ENCODE results near the gene GGNBP2. TPM values are rescaled to one million over a fixed set of nuclear protein-coding genes. Genes with fewer than 3 reads are reported as not detected.

The GGNBP2 gene, protein sequence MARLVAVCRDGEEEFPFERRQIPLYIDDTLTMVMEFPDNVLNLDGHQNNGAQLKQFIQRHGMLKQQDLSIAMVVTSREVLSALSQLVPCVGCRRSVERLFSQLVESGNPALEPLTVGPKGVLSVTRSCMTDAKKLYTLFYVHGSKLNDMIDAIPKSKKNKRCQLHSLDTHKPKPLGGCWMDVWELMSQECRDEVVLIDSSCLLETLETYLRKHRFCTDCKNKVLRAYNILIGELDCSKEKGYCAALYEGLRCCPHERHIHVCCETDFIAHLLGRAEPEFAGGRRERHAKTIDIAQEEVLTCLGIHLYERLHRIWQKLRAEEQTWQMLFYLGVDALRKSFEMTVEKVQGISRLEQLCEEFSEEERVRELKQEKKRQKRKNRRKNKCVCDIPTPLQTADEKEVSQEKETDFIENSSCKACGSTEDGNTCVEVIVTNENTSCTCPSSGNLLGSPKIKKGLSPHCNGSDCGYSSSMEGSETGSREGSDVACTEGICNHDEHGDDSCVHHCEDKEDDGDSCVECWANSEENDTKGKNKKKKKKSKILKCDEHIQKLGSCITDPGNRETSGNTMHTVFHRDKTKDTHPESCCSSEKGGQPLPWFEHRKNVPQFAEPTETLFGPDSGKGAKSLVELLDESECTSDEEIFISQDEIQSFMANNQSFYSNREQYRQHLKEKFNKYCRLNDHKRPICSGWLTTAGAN
- total RNA-seq: 36.2 and 40.9 TPM in 2 replicates

DNA sequence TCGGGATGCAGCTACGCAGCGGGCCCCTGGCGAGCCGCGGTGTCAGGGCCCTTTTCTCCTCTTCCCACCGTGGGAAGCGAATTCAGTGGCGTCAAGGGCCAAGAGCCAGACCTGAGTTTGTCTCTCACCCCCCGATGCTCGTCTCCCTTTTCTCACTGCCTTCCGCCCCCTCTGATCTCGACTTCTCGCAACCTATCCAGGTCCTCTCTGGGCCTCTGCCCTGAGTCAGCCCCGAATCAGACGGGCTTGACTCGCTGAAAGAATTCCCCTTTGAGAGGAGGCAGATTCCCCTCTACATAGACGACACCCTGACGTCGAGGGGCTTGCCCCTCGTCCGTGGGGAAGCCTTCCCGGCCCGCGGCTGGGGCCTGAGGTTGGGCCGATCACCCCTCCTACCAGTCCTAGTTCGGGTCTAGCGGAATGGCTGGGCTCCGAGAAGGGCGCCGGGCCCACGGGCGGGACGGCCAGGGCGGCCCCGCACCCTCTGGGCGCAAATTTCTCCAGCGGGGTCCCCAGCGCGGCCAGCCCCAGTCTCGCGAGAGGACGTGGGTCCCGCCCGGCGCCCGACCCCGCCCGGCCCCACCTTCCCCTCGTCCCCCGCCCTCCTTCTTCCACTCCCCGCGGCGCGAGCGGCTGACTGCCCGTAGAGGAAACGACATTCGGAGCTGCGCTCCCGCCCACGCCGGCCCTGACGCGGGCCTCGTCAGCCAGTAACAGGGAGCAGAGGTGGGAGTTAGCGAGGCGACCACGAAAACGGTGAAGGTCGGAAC, at the start of gene GGNBP2:
Gene GGNBP2, plus strand, starts transcription at position 613 of the 770 bp plus-strand sequence. CDS start 806 bp downstream, outside the sequence.

DNA sequence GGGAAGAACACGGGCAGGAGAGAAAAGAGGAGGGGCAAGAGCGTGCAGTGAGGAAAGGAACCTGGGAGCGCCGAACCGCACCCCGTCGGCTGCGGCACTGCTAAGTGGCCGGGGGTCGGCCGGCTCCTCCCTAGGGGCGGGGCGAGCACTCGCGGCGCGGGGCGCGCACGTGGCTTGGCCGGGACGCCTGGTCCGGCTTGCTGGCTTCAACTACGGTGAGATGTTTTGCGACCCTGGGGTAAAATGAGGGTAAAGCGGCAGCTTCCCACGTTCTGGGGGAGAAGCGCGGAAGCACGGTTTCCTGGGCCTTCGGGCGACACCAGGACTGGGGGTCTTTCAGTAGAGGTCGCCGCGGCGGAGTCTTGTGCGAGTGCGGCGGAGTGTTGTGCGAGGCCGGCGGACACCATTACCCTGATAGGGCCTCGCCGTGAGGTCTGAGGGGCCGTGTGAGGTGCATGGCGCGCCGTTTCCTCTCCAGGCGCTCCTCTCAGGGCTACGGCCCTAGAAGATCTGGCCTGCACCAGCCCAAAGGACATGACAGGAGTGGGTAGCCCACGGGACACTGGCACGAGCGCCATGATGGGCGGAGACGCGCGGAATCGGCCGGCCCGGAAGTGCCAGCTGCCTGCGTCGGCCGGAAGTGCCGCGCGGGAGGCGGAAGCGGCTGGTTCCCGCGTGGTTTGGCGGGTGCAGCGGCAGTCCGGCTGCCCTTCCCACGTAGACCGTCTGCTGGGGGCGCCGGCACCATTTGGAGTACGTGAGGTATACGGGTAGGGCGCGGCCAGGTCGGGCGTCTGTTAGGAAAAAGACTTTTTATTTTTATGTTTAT, 9.7 kb upstream of the GGNBP2 start, which contains the start of the genes MYO19 and PIGW:
Gene MYO19, minus strand, starts transcription at position 29 of the 829 bp plus-strand sequence. CDS start 2,330 bp downstream, outside the sequence.
Gene PIGW, plus strand, starts transcription at position 148 of the 829 bp plus-strand sequence. CDS start 2,115 bp downstream, outside the sequence.

DNA sequence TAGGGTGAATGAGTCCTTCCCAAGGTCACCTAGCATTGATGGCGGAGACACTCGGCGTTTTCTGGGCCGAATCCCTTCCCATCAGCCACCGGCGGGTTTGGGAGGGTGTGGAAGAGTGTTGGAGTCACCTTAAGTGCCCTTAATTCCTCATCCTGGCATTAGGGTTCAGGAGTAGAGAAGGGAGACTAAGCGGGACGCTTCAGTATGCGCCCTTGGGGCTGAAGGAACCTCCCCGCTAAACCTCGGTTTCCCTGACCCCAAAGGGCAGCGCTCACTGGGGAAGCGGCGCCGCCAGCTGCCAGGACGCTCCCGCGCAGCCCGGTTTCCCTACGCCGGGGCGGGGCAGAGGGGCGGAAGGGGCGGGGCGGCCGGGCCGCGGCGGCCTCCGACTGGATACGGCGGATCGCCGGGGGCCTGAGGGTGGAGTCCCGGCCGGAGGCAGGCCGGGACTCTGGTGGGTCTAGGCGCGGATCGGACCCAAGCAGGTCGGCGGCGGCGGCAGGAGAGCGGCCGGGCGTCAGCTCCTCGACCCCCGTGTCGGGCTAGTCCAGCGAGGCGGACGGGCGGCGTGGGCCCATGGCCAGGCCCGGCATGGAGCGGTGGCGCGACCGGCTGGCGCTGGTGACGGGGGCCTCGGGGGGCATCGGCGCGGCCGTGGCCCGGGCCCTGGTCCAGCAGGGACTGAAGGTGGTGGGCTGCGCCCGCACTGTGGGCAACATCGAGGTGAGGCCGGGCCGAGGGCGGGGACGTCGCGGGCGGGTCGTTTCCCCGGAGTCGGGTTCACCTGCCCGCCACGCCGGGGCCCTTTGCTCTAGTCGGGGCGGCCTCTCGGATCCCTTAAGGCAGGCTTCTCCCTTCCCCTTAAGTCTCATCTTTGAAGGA, 47.0 kb downstream of the GGNBP2 start, which contains the start of gene DHRS11:
Gene DHRS11, plus strand, starts transcription at position 446 of the 882 bp plus-strand sequence. Its CDS starts 131 bp downstream, at position 577.

DNA sequence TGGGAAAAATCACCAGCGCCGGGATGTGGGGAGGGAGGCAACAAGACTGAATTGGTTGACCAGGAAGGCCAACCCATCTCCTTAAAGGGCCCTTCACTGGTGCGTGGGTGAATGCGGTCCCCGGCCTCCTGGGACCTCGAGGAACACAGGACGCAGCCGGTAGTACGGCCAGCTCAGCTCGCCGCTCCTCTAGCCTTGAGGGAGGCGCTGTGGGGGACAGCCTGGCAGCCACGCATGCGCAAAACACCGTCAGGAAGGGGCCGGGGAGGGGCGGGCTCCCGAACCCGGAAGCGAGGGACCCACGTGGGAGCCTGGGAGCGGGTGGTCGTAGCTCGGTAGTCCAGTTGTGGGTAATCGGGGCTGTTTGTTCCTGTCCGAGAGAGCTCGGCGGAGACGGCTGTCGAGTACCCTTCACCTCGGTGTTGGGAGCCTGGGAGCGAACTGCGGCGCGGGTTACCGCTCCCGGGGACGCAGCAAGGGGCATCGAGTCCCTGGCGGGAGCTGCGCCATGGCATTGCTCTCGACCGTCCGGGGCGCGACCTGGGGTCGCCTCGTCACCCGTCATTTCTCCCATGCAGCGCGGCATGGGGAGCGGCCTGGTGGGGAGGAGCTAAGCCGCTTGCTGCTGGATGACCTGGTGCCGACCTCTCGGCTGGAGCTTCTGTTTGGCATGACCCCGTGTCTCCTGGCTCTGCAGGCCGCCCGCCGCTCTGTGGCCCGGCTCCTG, 56.7 kb downstream of the GGNBP2 start, which contains the start of gene MRM1:
Gene MRM1, plus strand, starts transcription at position 281 of the 727 bp plus-strand sequence. Its CDS starts 228 bp downstream, at position 509.

Other genes with a start within 250 kb of the GGNBP2 start
- under 0.01 TPM in 1 of 2 replicates, not detected in the other for gene TBC1D3G, start 221.0 kb upstream of the GGNBP2 start, total RNA-seq
- not detected in 2 replicates for gene TBC1D3H, start 156.5 kb upstream of the GGNBP2 start, total RNA-seq
- 34.1 and 41.7 TPM in 2 replicates for gene ZNHIT3, start 58.2 kb upstream of the GGNBP2 start, total RNA-seq
- gene MYO19, start 10.1 kb upstream of the GGNBP2 start, total RNA-seq: 17.3 and 31.9 TPM in 2 replicates
- 3.3 and 7.5 TPM in 2 replicates for gene PIGW, start 9.9 kb upstream of the GGNBP2 start, total RNA-seq
- 2.6 and 3.5 TPM in 2 replicates for gene DHRS11, start 47.0 kb downstream of the GGNBP2 start, total RNA-seq
- gene MRM1, start 56.7 kb downstream of the GGNBP2 start, total RNA-seq: 2.5 and 2.7 TPM in 2 replicates

All from pericardium fibroblast (primary cell).